Astrocyte (in vitro differentiated cells and primary cell): ENCODE measurements around the gene LRR1. TPM values are rescaled to one million over a fixed set of nuclear protein-coding genes. Genes with fewer than 3 reads are reported as not detected.
"Not testable (repeated sequence)": the region's sequence is repeated elsewhere in the genome, so short reads cannot be mapped to it uniquely, and the experiment has no call there.

Source experiments
- DNase-seq: peaks from one replicate; pipeline ENCODE4 v3.0.0-alpha.2; 2010; ENCODE audit warnings: low read depth
- FAIRE-seq: peaks from 2 replicates; lab custom pipeline; 2011; peaks lifted over from hg19 to GRCh38; lab: Jason Lieb, UNC
- H2AFZ ChIP-seq: 2 replicates; pipeline ENCODE4 v1.6.0; 2012; ENCODE audit warnings: low read depth, low read length, inconsistent platforms
- H3K27ac ChIP-seq: 2 replicates; pipeline ENCODE4 v1.5.1; 2011; ENCODE audit warnings: low read depth, low read length, inconsistent platforms
- H3K27me3 ChIP-seq: 2 replicates; pipeline ENCODE4 v1.6.0; 2011; ENCODE audit warnings: low read length, inconsistent platforms; ENCODE audit not compliant: insufficient read depth
- H3K36me3 ChIP-seq: 2 replicates; pipeline ENCODE4 v1.5.1; 2011; ENCODE audit warnings: low read length, inconsistent platforms; ENCODE audit not compliant: insufficient read depth
- H3K4me1 ChIP-seq: 2 replicates; pipeline ENCODE4 v1.5.1; 2011; ENCODE audit warnings: low read length, inconsistent platforms; ENCODE audit not compliant: insufficient read depth
- H3K4me2 ChIP-seq: 2 replicates; pipeline ENCODE4 v1.6.0; 2012; ENCODE audit warnings: low read length, inconsistent platforms
- H3K4me3 ChIP-seq: 2 replicates; pipeline ENCODE4 v1.5.1; 2011; ENCODE audit warnings: low read depth, mild to moderate bottlenecking, low read length, inconsistent platforms; ENCODE audit not compliant: insufficient read depth
- H3K79me2 ChIP-seq: 2 replicates; pipeline ENCODE4 v1.6.0; 2012; ENCODE audit warnings: mild to moderate bottlenecking, low read length, inconsistent platforms; ENCODE audit not compliant: insufficient read depth
- H3K9ac ChIP-seq: 2 replicates; pipeline ENCODE4 v1.6.0; 2012; ENCODE audit warnings: mild to moderate bottlenecking, low read length, inconsistent platforms
- H3K9me3 ChIP-seq: 2 replicates; pipeline ENCODE4 v1.5.1; 2012; ENCODE audit warnings: low read depth, mild to moderate bottlenecking, low read length, inconsistent platforms; ENCODE audit not compliant: insufficient read depth
- H4K20me1 ChIP-seq: 2 replicates; pipeline ENCODE4 v1.6.0; 2012; ENCODE audit warnings: low read length, inconsistent platforms; ENCODE audit not compliant: insufficient read depth
- H3K27ac Mint-ChIP-seq: one replicate; pipeline ENCODE4 v1.8.0; 2021; ENCODE audit warnings: mild to moderate bottlenecking, mixed read lengths; ENCODE audit not compliant: unreplicated experiment
- H3K27me3 Mint-ChIP-seq: one replicate; pipeline ENCODE4 v1.8.0; 2021; ENCODE audit warnings: low read depth, mixed read lengths; ENCODE audit not compliant: unreplicated experiment
- H3K36me3 Mint-ChIP-seq: one replicate; pipeline ENCODE4 v1.8.0; 2021; ENCODE audit warnings: low read depth, mixed read lengths; ENCODE audit not compliant: unreplicated experiment
- H3K4me1 Mint-ChIP-seq: one replicate; pipeline ENCODE4 v1.8.0; 2021; ENCODE audit warnings: low read depth, mixed read lengths; ENCODE audit not compliant: unreplicated experiment
- H3K4me3 Mint-ChIP-seq: one replicate; pipeline ENCODE4 v1.8.0; 2021; ENCODE audit warnings: mild to moderate bottlenecking, moderate library complexity, mixed read lengths; ENCODE audit not compliant: unreplicated experiment
- H3K9me3 Mint-ChIP-seq: one replicate; pipeline ENCODE4 v1.8.0; 2021; ENCODE audit warnings: mild to moderate bottlenecking, mixed read lengths; ENCODE audit not compliant: unreplicated experiment
- CTCF ChIP-seq: IDR thresholded peaks from 2 replicates; pipeline ENCODE4 v1.5.1; 2011; ENCODE audit warnings: low read depth, mild to moderate bottlenecking, inconsistent platforms, low read length, moderate library complexity; ENCODE audit not compliant: insufficient read depth
- EZH2 ChIP-seq: IDR thresholded peaks from 2 replicates; pipeline ENCODE4 v1.6.1; 2012; ENCODE audit warnings: mild to moderate bottlenecking, low read length, inconsistent platforms; ENCODE audit not compliant: insufficient read depth
- total RNA-seq: library from RNA; stranded (reverse); gene quantifications from 2 replicates; pipeline ENCODE4 v1.2.1, GENCODE V29; 2021

The LRR1 gene
- total RNA-seq, 1 donor from 2014 or later: 10.0 TPM

- no peaks in the 10 kb centered on the region for H3K4me1 ChIP-seq
- FAIRE-seq (no peak), DNase-seq (no peak)
- H3K4me2 ChIP-seq: no peak overlapping the region
- H3K4me3 ChIP-seq: no peak overlapping the region
- H3K27me3 Mint-ChIP-seq: no peaks in the 10 kb centered on the region
- H3K36me3 ChIP-seq: no peaks in the 10 kb centered on the region
- no peaks in the 10 kb centered on the region for H3K79me2 ChIP-seq
- H3K9me3 ChIP-seq: no peaks in the 10 kb centered on the region
- H4K20me1 ChIP-seq: no peaks in the 10 kb centered on the region
- H3K27ac ChIP-seq: no peak overlapping the region
- H3K9ac ChIP-seq: no peak overlapping the region
- H3K27me3 ChIP-seq: no peaks in the 10 kb centered on the region
- H3K27ac Mint-ChIP-seq: no peak overlapping the region
- no peak overlapping the region for H2AFZ ChIP-seq
- H3K36me3 Mint-ChIP-seq: no peaks in the 10 kb centered on the region
- H3K9me3 Mint-ChIP-seq: no peaks in the 10 kb centered on the region
- no peak overlapping the region for H3K4me3 Mint-ChIP-seq
- no peaks in the 10 kb centered on the region for H3K4me1 Mint-ChIP-seq
- no peak for TF ChIP-seq EZH2
- no peak for TF ChIP-seq CTCF
Measured at GRCh38 chr14:49654511-49654910, 55.8 kb downstream of the LRR1 start.

- not testable (repeated sequence) for H3K27me3 ChIP-seq, H3K9me3 Mint-ChIP-seq, H3K4me2 ChIP-seq, H3K27me3 Mint-ChIP-seq, H3K36me3 ChIP-seq, H3K4me1 ChIP-seq, H3K36me3 Mint-ChIP-seq, H3K9me3 ChIP-seq, H3K4me3 ChIP-seq, H4K20me1 ChIP-seq, H3K27ac Mint-ChIP-seq, H3K79me2 ChIP-seq, H2AFZ ChIP-seq, H3K9ac ChIP-seq, H3K4me1 Mint-ChIP-seq, H3K27ac ChIP-seq, FAIRE-seq, DNase-seq, H3K4me3 Mint-ChIP-seq
Measured at GRCh38 chr14:49657500-49657899, 58.8 kb downstream of the LRR1 start.

- H3K9me3 Mint-ChIP-seq: no peaks in the 10 kb centered on the region
- no peak overlapping the region for H3K4me2 ChIP-seq
- no peak overlapping the region for H3K27ac ChIP-seq
- no peaks in the 10 kb centered on the region for H3K4me1 Mint-ChIP-seq
- no peak overlapping the region for H3K27ac Mint-ChIP-seq
- no peak overlapping the region for H3K9ac ChIP-seq
- DNase-seq: no peak
- TF ChIP-seq EZH2: no peak
- TF ChIP-seq CTCF: no peak
- no peaks in the 10 kb centered on the region for H3K27me3 ChIP-seq
- no peak overlapping the region for H3K4me3 ChIP-seq
- no peaks in the 10 kb centered on the region for H3K27me3 Mint-ChIP-seq
- no peak overlapping the region for H2AFZ ChIP-seq
- no peaks in the 10 kb centered on the region for H3K79me2 ChIP-seq
- no peak for FAIRE-seq
- no peak overlapping the region for H3K4me3 Mint-ChIP-seq
- no peaks in the 10 kb centered on the region for H3K36me3 ChIP-seq
- H3K4me1 ChIP-seq: no peaks in the 10 kb centered on the region
- H4K20me1 ChIP-seq: no peaks in the 10 kb centered on the region
- H3K36me3 Mint-ChIP-seq: no peaks in the 10 kb centered on the region
- no peaks in the 10 kb centered on the region for H3K9me3 ChIP-seq
Measured at GRCh38 chr14:49659526-49660455, 61.1 kb downstream of the LRR1 start.

Other genes with a start within 250 kb of the LRR1 start
- 1,089 and 1,231 TPM in 2 replicates for gene RPS29, start 12.6 kb upstream of the LRR1 start, total RNA-seq
- gene RPL36AL, start 21.7 kb downstream of the LRR1 start, total RNA-seq: 166 and 194 TPM in 2 replicates
- 55.5 and 56.0 TPM in 2 replicates for gene MGAT2, start 21.9 kb downstream of the LRR1 start, total RNA-seq
- 8.7 and 10.7 TPM in 2 replicates for gene DNAAF2, start 36.3 kb downstream of the LRR1 start, total RNA-seq
- 2.0 and 3.0 TPM in 2 replicates for gene POLE2, start 89.3 kb downstream of the LRR1 start, total RNA-seq
- gene KLHDC1, start 94.2 kb downstream of the LRR1 start, total RNA-seq: 0.94 and 1.2 TPM in 2 replicates
- gene KLHDC2, start 169.2 kb downstream of the LRR1 start, total RNA-seq: 32.1 and 36.7 TPM in 2 replicates